Activated CD4-positive, alpha-beta memory T cell treated with anti-CD3 and anti-CD28 coated beads for 36 hours (primary cell): ENCODE results near the gene SLX1A. TPM values are rescaled to one million over a fixed set of nuclear protein-coding genes. Genes with fewer than 3 reads are reported as not detected.
"Not testable (repeated sequence)": the region's sequence is repeated elsewhere in the genome, so short reads cannot be mapped to it uniquely, and the experiment has no call there.

Experiments
- CTCF ChIA-PET: fragments of 350-600 bp; sonication (Branson Sonifier 250); formaldehyde crosslinking; loops from one replicate; lab custom pipeline; 2021; ENCODE audit warnings: antibody characterized with exemption, inconsistent platforms; lab: Charles Lee
- POLR2A ChIA-PET: fragments of 350-600 bp; sonication (Branson Sonifier 250); formaldehyde crosslinking; loops from one replicate; lab custom pipeline; 2021; ENCODE audit warnings: antibody characterized with exemption; lab: Charles Lee
- DNase-seq: peaks from one replicate; pipeline ENCODE4 v3.0.0-alpha.2; 2020
- H3K27ac Mint-ChIP-seq: one replicate; pipeline ENCODE4 v1.8.0; 2021; ENCODE audit warnings: mixed read lengths
- H3K27me3 Mint-ChIP-seq: one replicate; pipeline ENCODE4 v1.8.0; 2021; ENCODE audit warnings: mixed read lengths
- H3K36me3 Mint-ChIP-seq: one replicate; pipeline ENCODE4 v1.8.0; 2021; ENCODE audit warnings: mixed read lengths
- H3K4me1 Mint-ChIP-seq: one replicate; pipeline ENCODE4 v1.8.0; 2021; ENCODE audit warnings: low read depth, mixed read lengths
- H3K4me3 Mint-ChIP-seq: one replicate; pipeline ENCODE4 v1.8.0; 2021; ENCODE audit warnings: mild to moderate bottlenecking, mixed read lengths
- H3K9me3 Mint-ChIP-seq: one replicate; pipeline ENCODE4 v1.8.0; 2021; ENCODE audit warnings: mixed read lengths
- intact Hi-C: fragments of 100-400 bp; cut with micrococcal nuclease; formaldehyde crosslinking; loops from one replicate; pipeline ENCODE4 v1.15.1; 2023
- total RNA-seq, 2 experiments: library from RNA; stranded (reverse); gene quantifications; one replicate each; pipeline ENCODE4 v1.2.3, GENCODE V29; 2021

SLX1A gene
- 10 to 100 TPM; 98.8 to 99.9 TPM for total RNA-seq

- DNase-seq, H3K27me3 Mint-ChIP-seq, H3K4me3 Mint-ChIP-seq, H3K27ac Mint-ChIP-seq, CTCF ChIA-PET, POLR2A ChIA-PET, intact Hi-C loops, H3K9me3 Mint-ChIP-seq, H3K36me3 Mint-ChIP-seq, H3K4me1 Mint-ChIP-seq: not testable (repeated sequence)
Measured at GRCh38 chr16:30193615-30194014, at the start of gene SLX1A, which contains the start of gene BOLA2B. Gene SLX1A (plus strand): TSS chr16:30193875. CDS start chr16:30194085, 210 bp downstream. Gene BOLA2B (minus strand): TSS chr16:30193666. CDS start chr16:30193595, 71 bp downstream.

GRCh38 chr16:30144017-30144416 lies 49.7 kb upstream of the SLX1A start:
- DNase-seq: no peak
- Mint-ChIP-seq H3K4me1 (peaks cover 15% of the 10 kb centered on the region), H3K36me3 (peaks cover 1% of the 10 kb centered on the region), H3K27ac (no peak overlapping the region), H3K9me3 (peaks cover 5% of the 10 kb centered on the region), H3K4me3 (no peak overlapping the region), H3K27me3 (no peaks in the 10 kb centered on the region)
- intact Hi-C loops: loop anchor here (5.0 kb wide), 1 partner anchor 52 kb away; the partner anchor contains the start of gene TBX6
- ChIA-PET CTCF (interaction anchor here (0.7 kb wide), 1 partner anchor 111 kb away, joined by 3 read pairs; no protein-coding TSS in a partner anchor), POLR2A (no interaction called here)

- Mint-ChIP-seq H3K27me3 (no peaks in the 10 kb centered on the region), H3K9me3 (peaks cover 12% of the 10 kb centered on the region), H3K4me1 (peaks cover 11% of the 10 kb centered on the region), H3K27ac (no peak overlapping the region), H3K36me3 (peaks cover 4% of the 10 kb centered on the region), H3K4me3 (no peak overlapping the region)
- CTCF ChIA-PET: no interaction called here
- POLR2A ChIA-PET: no interaction called here
- no peak for DNase-seq
- intact Hi-C loops: loop anchor here (5.0 kb wide), 1 partner anchor 53 kb away; the partner anchor contains the start of gene TBX6
Measured at GRCh38 chr16:30144917-30145316, 48.8 kb upstream of the SLX1A start.

GRCh38 chr16:30145657-30146056 lies 48.0 kb upstream of the SLX1A start:
- POLR2A ChIA-PET: no interaction called here
- Mint-ChIP-seq H3K4me3 (no peak overlapping the region), H3K27ac (no peak overlapping the region), H3K36me3 (peaks cover 4% of the 10 kb centered on the region), H3K4me1 (peaks cover 10% of the 10 kb centered on the region), H3K27me3 (no peaks in the 10 kb centered on the region), H3K9me3 (peaks cover 12% of the 10 kb centered on the region)
- no peak for DNase-seq
- intact Hi-C loops: no loop called here
- CTCF ChIA-PET: no interaction called here

- H3K27ac Mint-ChIP-seq: no peak overlapping the region
- DNase-seq: no peak
- ChIA-PET CTCF (no interaction called here), POLR2A (no interaction called here)
- no peak overlapping the region for H3K4me3 Mint-ChIP-seq
- H3K4me1 Mint-ChIP-seq: peaks cover 5% of the 10 kb centered on the region
- H3K27me3 Mint-ChIP-seq: no peaks in the 10 kb centered on the region
- intact Hi-C loops: no loop called here
- peaks cover 12% of the 10 kb centered on the region for H3K9me3 Mint-ChIP-seq
- H3K36me3 Mint-ChIP-seq: peaks cover 4% of the 10 kb centered on the region
Measured at GRCh38 chr16:30147843-30148510, 45.7 kb upstream of the SLX1A start.

GRCh38 chr16:30149250-30149930 lies 44.3 kb upstream of the SLX1A start:
- POLR2A ChIA-PET: no interaction called here
- Mint-ChIP-seq H3K36me3 (peaks cover 4% of the 10 kb centered on the region), H3K27me3 (no peaks in the 10 kb centered on the region), H3K4me3 (no peak overlapping the region), H3K27ac (no peak overlapping the region), H3K4me1 (no peaks in the 10 kb centered on the region), H3K9me3 (peaks cover 12% of the 10 kb centered on the region)
- no peak for DNase-seq
- intact Hi-C loops: no loop called here
- CTCF ChIA-PET: no interaction called here

- POLR2A ChIA-PET: no interaction called here
- Mint-ChIP-seq H3K27ac (no peak overlapping the region), H3K4me3 (no peak overlapping the region), H3K4me1 (no peaks in the 10 kb centered on the region), H3K36me3 (peaks cover 4% of the 10 kb centered on the region), H3K9me3 (peaks cover 12% of the 10 kb centered on the region), H3K27me3 (no peaks in the 10 kb centered on the region)
- intact Hi-C loops: no loop called here
- CTCF ChIA-PET: no interaction called here
- no peak for DNase-seq
Measured at GRCh38 chr16:30151091-30151490, 42.6 kb upstream of the SLX1A start.

- POLR2A ChIA-PET: no interaction called here
- CTCF ChIA-PET: no interaction called here
Measured at GRCh38 chr16:30152517-30152916, 41.2 kb upstream of the SLX1A start.

GRCh38 chr16:30155188-30155587 lies 38.5 kb upstream of the SLX1A start:
- no peak for DNase-seq
- no peaks in the 10 kb centered on the region for H3K27me3 Mint-ChIP-seq
- intact Hi-C loops: no loop called here
- no peaks in the 10 kb centered on the region for H3K36me3 Mint-ChIP-seq
- no peak overlapping the region for H3K4me3 Mint-ChIP-seq
- POLR2A ChIA-PET: no interaction called here
- no peak overlapping the region for H3K27ac Mint-ChIP-seq
- H3K4me1 Mint-ChIP-seq: no peaks in the 10 kb centered on the region
- no peaks in the 10 kb centered on the region for H3K9me3 Mint-ChIP-seq
- CTCF ChIA-PET: no interaction called here

More at GRCh38 chr16:30152517-30152916, 41.2 kb upstream of the SLX1A start:
- peaks cover 4% of the 10 kb centered on the region for H3K36me3 Mint-ChIP-seq
- H3K9me3 Mint-ChIP-seq: peaks cover 12% of the 10 kb centered on the region
- no peaks in the 10 kb centered on the region for H3K4me1 Mint-ChIP-seq
- H3K27ac Mint-ChIP-seq: no peak overlapping the region
- no peaks in the 10 kb centered on the region for H3K27me3 Mint-ChIP-seq
- intact Hi-C loops: no loop called here
- no peak overlapping the region for H3K4me3 Mint-ChIP-seq
- DNase-seq: no peak

GRCh38 chr16:30157214-30157613 lies 36.5 kb upstream of the SLX1A start:
- intact Hi-C loops: no loop called here
- no peak overlapping the region for H3K27ac Mint-ChIP-seq
- CTCF ChIA-PET: interaction anchor here (0.6 kb wide), 1 partner anchor 186 kb away, joined by 4 read pairs; no protein-coding TSS in a partner anchor
- POLR2A ChIA-PET: no interaction called here
- no peaks in the 10 kb centered on the region for H3K27me3 Mint-ChIP-seq
- H3K4me3 Mint-ChIP-seq: no peak overlapping the region
- DNase-seq: no peak
- no peaks in the 10 kb centered on the region for H3K4me1 Mint-ChIP-seq
- H3K9me3 Mint-ChIP-seq: no peaks in the 10 kb centered on the region
- no peaks in the 10 kb centered on the region for H3K36me3 Mint-ChIP-seq

GRCh38 chr16:30163538-30163937 lies 30.1 kb upstream of the SLX1A start:
- no peak for DNase-seq
- H3K4me1 Mint-ChIP-seq: peaks cover 20% of the 10 kb centered on the region
- no peak overlapping the region for H3K4me3 Mint-ChIP-seq
- ChIA-PET CTCF (no interaction called here), POLR2A (no interaction called here)
- no peak overlapping the region for H3K27ac Mint-ChIP-seq
- H3K9me3 Mint-ChIP-seq: no peaks in the 10 kb centered on the region
- intact Hi-C loops: no loop called here
- H3K27me3 Mint-ChIP-seq: no peaks in the 10 kb centered on the region
- no peaks in the 10 kb centered on the region for H3K36me3 Mint-ChIP-seq

- intact Hi-C loops: no loop called here
- ChIA-PET CTCF (no interaction called here), POLR2A (no interaction called here)
- H3K9me3 Mint-ChIP-seq: no peaks in the 10 kb centered on the region
- H3K4me3 Mint-ChIP-seq: no peak overlapping the region
- no peaks in the 10 kb centered on the region for H3K27me3 Mint-ChIP-seq
- no peak overlapping the region for H3K27ac Mint-ChIP-seq
- peaks cover 20% of the 10 kb centered on the region for H3K4me1 Mint-ChIP-seq
- no peaks in the 10 kb centered on the region for H3K36me3 Mint-ChIP-seq
- DNase-seq: no peak
Measured at GRCh38 chr16:30166202-30166902, 27.3 kb upstream of the SLX1A start.
